Measurements from ENCODE around the gene TMEM263. TPM values are rescaled to one million over a fixed set of nuclear protein-coding genes. Genes with fewer than 3 reads are reported as not detected.

TMEM263 gene
- polyA plus RNA-seq, 3 donors: 66.7 to 78.7 (median 74.1) TPM

Other genes starting within 250 kb of the TMEM263 start
- 10 to 100 TPM; 23.3 to 31.6 (median 25.5) TPM for gene RIC8B, start 181.2 kb upstream of the TMEM263 start, polyA plus RNA-seq (ENCODE audit: insufficient read length in 3 of 3)
- 10 to 100 TPM; 29.6 to 37.2 (median 33.2) TPM for gene MTERF2, start 31.2 kb downstream of the TMEM263 start, polyA plus RNA-seq (ENCODE audit: insufficient read length in 3 of 3)
- 10 to 100 TPM; 26.9 to 32.4 (median 28.7) TPM for gene CRY1, start 137.6 kb downstream of the TMEM263 start, polyA plus RNA-seq (ENCODE audit: insufficient read length in 3 of 3)